Measurements from ENCODE around the gene CEP290.

DNA sequence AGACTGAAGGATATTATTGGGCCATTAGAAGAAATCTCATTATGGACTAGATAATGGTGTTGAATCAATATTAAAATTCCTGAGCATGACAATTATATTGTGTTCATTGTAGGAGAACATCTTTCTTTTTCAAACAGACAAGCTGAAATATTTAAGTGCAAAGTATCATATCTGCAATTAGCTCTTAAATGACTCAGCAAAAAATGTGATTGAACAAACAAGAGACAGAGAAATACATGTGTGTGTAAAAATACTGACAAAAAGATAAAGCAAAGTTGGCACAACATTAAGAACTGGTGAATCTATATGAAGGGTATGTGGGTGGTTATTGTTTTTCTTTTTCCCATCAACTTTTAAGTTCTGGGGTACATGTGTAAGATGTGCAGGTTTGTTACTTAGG, 9.5 kb downstream of the CEP290 start:
- no peak for TF ChIP-seq POLR2A (IDR thresholded peaks at IDR 0.05)
- TF ChIP-seq, protein P1, sequence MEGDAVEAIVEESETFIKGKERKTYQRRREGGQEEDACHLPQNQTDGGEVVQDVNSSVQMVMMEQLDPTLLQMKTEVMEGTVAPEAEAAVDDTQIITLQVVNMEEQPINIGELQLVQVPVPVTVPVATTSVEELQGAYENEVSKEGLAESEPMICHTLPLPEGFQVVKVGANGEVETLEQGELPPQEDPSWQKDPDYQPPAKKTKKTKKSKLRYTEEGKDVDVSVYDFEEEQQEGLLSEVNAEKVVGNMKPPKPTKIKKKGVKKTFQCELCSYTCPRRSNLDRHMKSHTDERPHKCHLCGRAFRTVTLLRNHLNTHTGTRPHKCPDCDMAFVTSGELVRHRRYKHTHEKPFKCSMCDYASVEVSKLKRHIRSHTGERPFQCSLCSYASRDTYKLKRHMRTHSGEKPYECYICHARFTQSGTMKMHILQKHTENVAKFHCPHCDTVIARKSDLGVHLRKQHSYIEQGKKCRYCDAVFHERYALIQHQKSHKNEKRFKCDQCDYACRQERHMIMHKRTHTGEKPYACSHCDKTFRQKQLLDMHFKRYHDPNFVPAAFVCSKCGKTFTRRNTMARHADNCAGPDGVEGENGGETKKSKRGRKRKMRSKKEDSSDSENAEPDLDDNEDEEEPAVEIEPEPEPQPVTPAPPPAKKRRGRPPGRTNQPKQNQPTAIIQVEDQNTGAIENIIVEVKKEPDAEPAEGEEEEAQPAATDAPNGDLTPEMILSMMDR (IDR thresholded peaks at IDR 0.05) = no peak

All from upper lobe of left lung (tissue), 4 donors.